ENCODE data around the gene WIPF3.

Gene WIPF3

DNA sequence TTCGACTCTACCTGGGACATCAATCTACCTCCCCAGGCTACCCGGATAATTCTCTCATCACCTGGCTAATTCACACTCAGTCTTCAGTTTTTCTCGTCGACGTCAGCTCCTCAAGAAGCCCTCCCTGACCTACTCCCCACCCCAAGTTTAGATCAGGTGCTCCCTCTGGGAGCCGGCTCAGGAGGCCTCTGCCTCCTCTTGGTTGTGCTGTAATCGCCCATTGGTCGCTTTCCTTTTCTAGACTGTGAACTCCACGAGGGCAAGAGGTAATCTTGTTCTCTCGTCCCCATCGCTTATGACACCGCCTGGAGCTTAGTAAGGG lies 461 bp upstream of the WIPF3 start:
- Histone ChIP-seq H3K27ac (replicated peaks; ENCODE audit: low read length) (no peak overlapping the region), H3K23ac (ENCODE audit: low read depth, low read length, poor library complexity) (no peak overlapping the region), H3K79me1 (ENCODE audit: low read depth, low read length) (no peaks in the 10 kb centered on the region), H3K4me3 (ENCODE audit: low read length in 2 of 2) (peak overlapping the region in 1 of 2 donors; percentile 92), H3K4me2 (ENCODE audit: insufficient read depth, low read length, poor library complexity, severe bottlenecking) (peak overlapping the region; percentile 74), H2BK12ac (ENCODE audit: low read length) (no peak overlapping the region), H3K27me3 (ENCODE audit: control insufficient read depth in 3 of 3, insufficient read depth in 3 of 3, low read depth in 1 of 3, low read length in 3 of 3) (peaks cover 0 to 81% (median 0%) of the 10 kb centered on the region in 3 experiments), H3K4me1 (ENCODE audit: control insufficient read depth in 2 of 2, insufficient read depth in 1 of 2, low read depth in 1 of 2, low read length in 2 of 2) (peaks cover 0 to 3% of the 10 kb centered on the region in 2 donors), H3K14ac (ENCODE audit: low read length) (no peak overlapping the region), H2BK5ac (ENCODE audit: low read length) (no peak overlapping the region), H2AFZ (ENCODE audit: low read length) (peak overlapping the region; percentile 92), H3K18ac (ENCODE audit: low read length) (peak overlapping the region; percentile 44), H3K9me3 (replicated peaks in 1 of 2; ENCODE audit: control insufficient read depth in 2 of 2, insufficient read depth in 1 of 2, low read depth in 1 of 2, low read length in 2 of 2) (peaks cover 0 to 5% of the 10 kb centered on the region in 2 donors), H2BK15ac (ENCODE audit: low read length) (no peak overlapping the region), H2AK5ac (ENCODE audit: low read depth, low read length) (no peak overlapping the region), H3K4ac (ENCODE audit: low read length) (no peak overlapping the region), H2BK120ac (ENCODE audit: low read depth, low read length) (no peak overlapping the region), H3K36me3 (replicated peaks in 1 of 2; ENCODE audit: control insufficient read depth in 2 of 2, insufficient read depth in 2 of 2, low read length in 2 of 2) (no peaks in the 10 kb centered on the region), H4K8ac (ENCODE audit: low read depth, low read length) (no peak overlapping the region), H3K9ac (ENCODE audit: low read depth, low read length, poor library complexity) (no peak overlapping the region), H4K91ac (ENCODE audit: low read depth, low read length, poor library complexity) (no peak overlapping the region)
- no CpG with 5 or more reads among the region's 12 CpGs for WGBS, 2 donors (ENCODE audit: extremely low coverage in 2 of 2, insufficient read length in 2 of 2, insufficient replicate concordance in 1 of 2)
- DNase-seq (ENCODE audit: low spot score) = no peak

DNA sequence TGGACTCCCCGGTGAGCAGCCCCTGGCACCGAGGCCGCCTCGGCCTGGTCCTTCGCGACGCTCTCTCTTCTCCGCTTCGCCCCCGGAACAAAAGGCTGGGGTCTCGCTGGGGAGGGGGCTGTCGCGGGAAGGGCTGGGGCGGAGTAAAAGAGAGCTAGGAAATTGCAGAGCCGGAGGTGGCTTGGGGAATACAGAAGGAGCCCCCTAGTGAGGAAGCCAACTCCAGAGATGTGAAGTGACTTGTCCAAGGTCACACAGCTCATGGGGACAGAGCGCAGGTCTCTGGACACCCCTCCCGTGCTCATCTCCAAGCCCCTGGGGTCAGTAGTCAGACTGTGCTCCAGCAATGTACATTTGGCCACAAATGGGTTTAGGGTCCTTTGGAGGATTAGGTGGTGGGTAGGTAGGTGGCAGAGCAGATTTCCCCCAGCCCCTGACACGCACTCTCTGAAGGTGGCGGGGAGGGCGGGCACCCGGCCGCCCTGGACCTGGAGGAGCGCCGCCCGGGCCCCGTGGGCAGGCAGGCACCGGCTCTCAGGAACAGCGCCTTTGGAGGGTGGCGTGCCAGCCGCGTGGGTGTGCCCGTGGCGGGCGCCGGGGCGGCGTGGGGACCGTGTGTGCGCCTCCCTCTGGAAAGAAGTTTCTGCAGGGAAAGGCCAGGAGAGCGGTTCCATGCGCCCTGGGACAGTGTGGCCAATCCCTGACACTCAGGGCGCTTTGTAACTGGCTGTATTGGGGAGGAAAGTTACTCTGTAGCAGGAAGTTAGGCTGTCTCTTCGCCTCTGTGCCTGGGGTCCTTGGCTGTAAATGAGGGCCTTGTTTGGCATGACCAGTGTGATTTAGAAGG lies 910 bp downstream of the WIPF3 start:
- Histone ChIP-seq H2BK5ac (ENCODE audit: low read length) (peak overlapping the region; percentile 30), H3K79me1 (ENCODE audit: low read depth, low read length) (no peaks in the 10 kb centered on the region), H3K4me3 (ENCODE audit: low read length in 2 of 2) (peak overlapping the region; percentile 36 to 92), H3K23ac (ENCODE audit: low read depth, low read length, poor library complexity) (no peak overlapping the region), H4K8ac (ENCODE audit: low read depth, low read length) (no peak overlapping the region), H3K4me2 (ENCODE audit: insufficient read depth, low read length, poor library complexity, severe bottlenecking) (peak overlapping the region; percentile 74), H3K4ac (ENCODE audit: low read length) (no peak overlapping the region), H2AK5ac (ENCODE audit: low read depth, low read length) (no peak overlapping the region), H3K27ac (replicated peaks; ENCODE audit: low read length) (no peak overlapping the region), H3K18ac (ENCODE audit: low read length) (peak overlapping the region; percentile 93), H3K36me3 (replicated peaks in 1 of 2; ENCODE audit: control insufficient read depth in 2 of 2, insufficient read depth in 2 of 2, low read length in 2 of 2) (no peaks in the 10 kb centered on the region), H3K9ac (ENCODE audit: low read depth, low read length, poor library complexity) (peak overlapping the region; percentile 16), H2BK12ac (ENCODE audit: low read length) (no peak overlapping the region), H2AFZ (ENCODE audit: low read length) (peak overlapping the region; percentile 92), H4K91ac (ENCODE audit: low read depth, low read length, poor library complexity) (no peak overlapping the region), H2BK120ac (ENCODE audit: low read depth, low read length) (no peak overlapping the region), H2BK15ac (ENCODE audit: low read length) (no peak overlapping the region), H3K9me3 (replicated peaks in 1 of 2; ENCODE audit: control insufficient read depth in 2 of 2, insufficient read depth in 1 of 2, low read depth in 1 of 2, low read length in 2 of 2) (peaks cover 0 to 5% of the 10 kb centered on the region in 2 donors), H3K27me3 (ENCODE audit: control insufficient read depth in 3 of 3, insufficient read depth in 3 of 3, low read depth in 1 of 3, low read length in 3 of 3) (peaks cover 0 to 82% (median 0%) of the 10 kb centered on the region in 3 experiments), H3K14ac (ENCODE audit: low read length) (peak overlapping the region; percentile 49), H3K4me1 (ENCODE audit: control insufficient read depth in 2 of 2, insufficient read depth in 1 of 2, low read depth in 1 of 2, low read length in 2 of 2) (peaks cover 0 to 7% of the 10 kb centered on the region in 2 donors)
- no CpG with 5 or more reads among the region's 43 CpGs for WGBS, 2 donors (ENCODE audit: extremely low coverage in 2 of 2, insufficient read length in 2 of 2, insufficient replicate concordance in 1 of 2)
- peak; percentile 35 for DNase-seq (ENCODE audit: low spot score)

DNA sequence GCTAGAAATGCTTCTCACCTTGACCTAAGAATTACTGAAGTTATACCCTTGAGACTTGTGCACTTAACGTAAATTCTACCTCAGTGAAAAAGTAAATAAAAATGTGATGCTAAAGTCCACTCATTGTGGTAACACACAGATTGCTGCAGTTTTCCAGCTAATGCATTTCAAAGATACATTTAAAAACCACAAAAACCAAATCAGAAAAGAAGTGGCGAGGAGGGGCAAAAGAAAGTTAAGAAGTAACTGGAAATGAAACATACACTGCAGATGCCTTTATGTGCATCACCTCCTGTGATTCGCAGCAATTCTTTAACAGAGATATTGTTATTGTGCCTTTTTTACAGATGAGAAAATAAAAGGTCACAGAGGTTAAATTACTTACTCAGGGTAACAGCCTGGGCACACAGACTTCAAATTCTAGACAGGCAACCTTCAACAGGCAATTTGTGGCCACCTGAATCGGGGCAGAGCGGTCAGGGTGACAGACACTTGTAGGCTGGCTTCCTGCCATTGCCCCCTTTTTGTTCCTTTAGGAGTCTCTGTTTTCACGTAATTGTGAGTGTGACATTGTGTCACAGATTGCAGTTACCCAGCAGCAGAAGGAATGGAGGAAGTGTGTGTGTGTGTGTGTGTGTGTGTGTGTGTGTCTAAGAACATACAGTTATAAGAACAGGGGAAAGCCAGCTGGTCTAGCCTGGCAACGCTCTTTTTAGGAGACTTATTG lies 1.9 kb downstream of the WIPF3 start:
- no CpG with 5 or more reads among the region's 7 CpGs for WGBS, 2 donors (ENCODE audit: extremely low coverage in 2 of 2, insufficient read length in 2 of 2, insufficient replicate concordance in 1 of 2)
- no peak overlapping the region for H3K23ac ChIP-seq (ENCODE audit: low read depth, low read length, poor library complexity)

More for the DNA sequence above, 1.9 kb downstream of the WIPF3 start:
- no peak overlapping the region for H4K8ac ChIP-seq (ENCODE audit: low read depth, low read length)
- no peak overlapping the region for H2BK15ac ChIP-seq (ENCODE audit: low read length)
- no peak overlapping the region for H4K91ac ChIP-seq (ENCODE audit: low read depth, low read length, poor library complexity)
- H2BK120ac ChIP-seq (ENCODE audit: low read depth, low read length) = no peak overlapping the region
- DNase-seq (ENCODE audit: low spot score) = no peak
- no peak overlapping the region for H3K4ac ChIP-seq (ENCODE audit: low read length)
- peaks cover 0 to 86% (median 0%) of the 10 kb centered on the region in 3 experiments for H3K27me3 ChIP-seq (ENCODE audit: control insufficient read depth in 3 of 3, insufficient read depth in 3 of 3, low read depth in 1 of 3, low read length in 3 of 3)
- H3K4me1 ChIP-seq (ENCODE audit: control insufficient read depth in 2 of 2, insufficient read depth in 1 of 2, low read depth in 1 of 2, low read length in 2 of 2) = peaks cover 0 to 7% of the 10 kb centered on the region in 2 donors
- H3K36me3 ChIP-seq (replicated peaks in 1 of 2; ENCODE audit: control insufficient read depth in 2 of 2, insufficient read depth in 2 of 2, low read length in 2 of 2) = no peaks in the 10 kb centered on the region
- H2BK5ac ChIP-seq (ENCODE audit: low read length) = no peak overlapping the region
- no peak overlapping the region for H3K4me3 ChIP-seq (ENCODE audit: low read length in 2 of 2)
- H3K14ac ChIP-seq (ENCODE audit: low read length) = no peak overlapping the region
- no peak overlapping the region for H3K27ac ChIP-seq (replicated peaks; ENCODE audit: low read length)
- no peak overlapping the region for H3K18ac ChIP-seq (ENCODE audit: low read length)
- no peaks in the 10 kb centered on the region for H3K79me1 ChIP-seq (ENCODE audit: low read depth, low read length)
- H3K9me3 ChIP-seq (replicated peaks in 1 of 2; ENCODE audit: control insufficient read depth in 2 of 2, insufficient read depth in 1 of 2, low read depth in 1 of 2, low read length in 2 of 2) = peaks cover 0 to 5% of the 10 kb centered on the region in 2 donors
- no peak overlapping the region for H2AFZ ChIP-seq (ENCODE audit: low read length)
- H3K9ac ChIP-seq (ENCODE audit: low read depth, low read length, poor library complexity) = peak overlapping the region; percentile 5
- H2BK12ac ChIP-seq (ENCODE audit: low read length) = no peak overlapping the region
- no peak overlapping the region for H2AK5ac ChIP-seq (ENCODE audit: low read depth, low read length)
- H3K4me2 ChIP-seq (ENCODE audit: insufficient read depth, low read length, poor library complexity, severe bottlenecking) = no peak overlapping the region
